Motor neuron (in vitro differentiated cells): ENCODE results near the gene DUOXA2. TPM values are rescaled to one million over a fixed set of nuclear protein-coding genes. Genes with fewer than 3 reads are reported as not detected.
"Not testable (repeated sequence)": the region's sequence is repeated elsewhere in the genome, so short reads cannot be mapped to it uniquely, and the experiment has no call there.

ENCODE experiments used
- ATAC-seq, 8 experiments: fragments of 200-7000 bp; cut with Tn5 transposase; replicated peaks in 6 of 8; 2 replicates each; pipeline ENCODE4 v1.8.0; 2021; ENCODE audit warnings: mild to moderate bottlenecking in 8 of 8, moderate library complexity in 8 of 8
- H3K27ac ChIP-seq, 2 donors: fragments of 250-450 bp; sonication (Bioruptor Pico); 2 replicates each; pipeline ENCODE4 v1.9.0; 2021; ENCODE audit warnings: antibody characterized with exemption in 2 of 2, mild to moderate bottlenecking in 2 of 2, moderate library complexity in 1 of 2
- H3K4me1 ChIP-seq, 2 donors: fragments of 250-450 bp; sonication (Bioruptor Pico); replicated peaks in 1 of 2; 2 replicates each; pipeline ENCODE4 v1.6.1; 2021; ENCODE audit warnings: antibody characterized with exemption in 2 of 2, mild to moderate bottlenecking in 2 of 2, moderate library complexity in 1 of 2
- H3K4me3 ChIP-seq, 5 donors: fragments of 250-450 bp; sonication (Bioruptor Pico); 2 replicates each; pipeline ENCODE4 v1.9.0; 2021; ENCODE audit warnings: antibody characterized with exemption in 5 of 5, mild to moderate bottlenecking in 5 of 5, moderate library complexity in 4 of 5
- WGBS, 10 experiments: fragments of 450-650 bp; shearing (Covaris generic); methylation state at CpG; one replicate each; pipeline ENCODE4 v1.0.0; 2022; 5-methylcytosine and 5-hydroxymethylcytosine counted together
- in situ Hi-C, 9 experiments: fragments of 400-800 bp; cut with MboI; loops; one replicate each; pipeline ENCODE4 v1.15.0; 2021; ENCODE audit warnings: low sequenced_read_pairs in 9 of 9, low pct_unique_long_range_greater_than_20kb in 2 of 9; ENCODE audit not compliant: unreplicated experiment in 9 of 9
- total RNA-seq, 8 experiments: library from RNA; unstranded; fragments of 300-600 nt; gene quantifications; 2 replicates each; pipeline versions ENCODE4 v1.2.3 to v1.2.4, GENCODE V29; 2022

Gene DUOXA2
- total RNA-seq, 8 experiments from 2014 or later: 0.05 to 0.85 (median 0.33) TPM; not detected in 4

GRCh38 chr15:45123397-45123796 lies 9.3 kb downstream of the DUOXA2 start:
- ATAC-seq: no peak
- H3K4me3 ChIP-seq: no peak overlapping the region
- no peaks in the 10 kb centered on the region for H3K4me1 ChIP-seq
- in situ Hi-C loops: no loop called here
- no peak overlapping the region for H3K27ac ChIP-seq

GRCh38 chr15:45126535-45127158 lies 12.5 kb downstream of the DUOXA2 start:
- no peak overlapping the region for H3K27ac ChIP-seq
- no peak overlapping the region for H3K4me3 ChIP-seq
- no peaks in the 10 kb centered on the region for H3K4me1 ChIP-seq
- 21 to 67% (median 37%) methylated on average over 1 to 2 of the region's 2 CpGs for WGBS, 10 experiments
- ATAC-seq: peak in 1 of 8 experiments; percentile 7
- in situ Hi-C loops: no loop called here

- in situ Hi-C loops: no loop called here
- Histone ChIP-seq H3K4me1 (no peaks in the 10 kb centered on the region), H3K4me3 (peak overlapping the region in 1 of 5 donors; percentile 6), H3K27ac (no peak overlapping the region)
- WGBS, 10 experiments: 0 to 26% (median 0%) methylated on average over 1 to 6 of the region's 47 CpGs; no CpG with 5 or more reads in 7 of the 10 experiments
- peak in 5 of 8 experiments; percentile 3 to 24 (median 6) for ATAC-seq
These were observed 15.0 kb downstream of the DUOXA2 start for GRCh38 chr15:45128971-45129639.

- Histone ChIP-seq H3K4me1 (no peaks in the 10 kb centered on the region), H3K27ac (no peak within 1 kb of the TSS), H3K4me3 (peak within 1 kb of the TSS in 1 of 5 donors; percentile 6)
- WGBS, 10 experiments: no CpG with 5 or more reads among the region's 46 CpGs
- in situ Hi-C loops: no loop called here
- peak; percentile 14 to 91 (median 72) for ATAC-seq
These were observed 15.6 kb downstream of the DUOXA2 start, which contains the start of the genes DUOX1 and DUOXA1 for GRCh38 chr15:45129651-45130129. TSS of gene DUOX1 (plus strand) at chr15:45129994. CDS start at chr15:45131967, 1,973 bp downstream. TSS of gene DUOXA1 (minus strand) at chr15:45129879. CDS start at chr15:45123014, 6,865 bp downstream.

GRCh38 chr15:45130291-45131000 lies 16.3 kb downstream of the DUOXA2 start:
- no peak for ATAC-seq
- WGBS, 10 experiments: 20 to 83% (median 80%) methylated on average over 1 to 3 of the region's 7 CpGs; no CpG with 5 or more reads in 3 of the 10 experiments
- peaks cover 0 to 4% of the 10 kb centered on the region in 2 donors for H3K4me1 ChIP-seq
- no peak overlapping the region for H3K4me3 ChIP-seq
- in situ Hi-C loops: no loop called here
- H3K27ac ChIP-seq: no peak overlapping the region

GRCh38 chr15:45131510-45131909 lies 17.4 kb downstream of the DUOXA2 start:
- Histone ChIP-seq H3K27ac (no peak overlapping the region), H3K4me1 (peaks cover 0 to 4% of the 10 kb centered on the region in 2 donors), H3K4me3 (no peak overlapping the region)
- ATAC-seq: no peak
- in situ Hi-C loops: no loop called here
- WGBS, 10 experiments: 63 to 86% (median 74%) methylated on average over 2 to 3 of the region's 3 CpGs; no CpG with 5 or more reads in 4 of the 10 experiments

GRCh38 chr15:45132844-45133560 lies 18.9 kb downstream of the DUOXA2 start:
- peaks cover 0 to 4% of the 10 kb centered on the region in 2 donors for H3K4me1 ChIP-seq
- WGBS, 10 experiments: 33 to 100% (median 80%) methylated on average over 1 to 3 of the region's 3 CpGs; no CpG with 5 or more reads in 5 of the 10 experiments
- in situ Hi-C loops: no loop called here
- no peak overlapping the region for H3K4me3 ChIP-seq
- ATAC-seq: peak in 2 of 8 experiments; percentile 47 to 48
- H3K27ac ChIP-seq: no peak overlapping the region

- 0 to 89% (median 43%) methylated on average over 1 to 4 of the region's 5 CpGs; no CpG with 5 or more reads in 4 of the 10 experiments for WGBS, 10 experiments
- in situ Hi-C loops: no loop called here
- no peak for ATAC-seq
- Histone ChIP-seq H3K4me3 (no peak overlapping the region), H3K27ac (no peak overlapping the region), H3K4me1 (peaks cover 0 to 4% of the 10 kb centered on the region in 2 donors)
These were observed 19.4 kb downstream of the DUOXA2 start for GRCh38 chr15:45133561-45133920.

- ATAC-seq: no peak
- Histone ChIP-seq H3K4me3 (no peak overlapping the region), H3K27ac (no peak overlapping the region), H3K4me1 (peaks cover 0 to 4% of the 10 kb centered on the region in 2 donors)
- WGBS, 10 experiments: 40 to 100% (median 81%) methylated on average over 1 to 5 of the region's 7 CpGs; no CpG with 5 or more reads in 3 of the 10 experiments
- in situ Hi-C loops: no loop called here
These were observed 19.9 kb downstream of the DUOXA2 start for GRCh38 chr15:45134046-45134445.

- in situ Hi-C loops: no loop called here
- H3K4me3 ChIP-seq: peak overlapping the region in 3 of 5 donors; percentile 2 to 26 (median 21)
- H3K4me1 ChIP-seq: peaks cover 0 to 4% of the 10 kb centered on the region in 2 donors
- peak in 6 of 8 experiments; percentile 67 to 86 (median 78) for ATAC-seq
- no peak overlapping the region for H3K27ac ChIP-seq
- 0 to 33% (median 19%) methylated on average over 1 to 7 of the region's 57 CpGs; no CpG with 5 or more reads in 5 of the 10 experiments for WGBS, 10 experiments
These were observed 20.8 kb downstream of the DUOXA2 start for GRCh38 chr15:45134682-45135604.

GRCh38 chr15:45135705-45136377 lies 21.7 kb downstream of the DUOXA2 start:
- H3K4me1 ChIP-seq, in situ Hi-C loops, H3K27ac ChIP-seq, H3K4me3 ChIP-seq: not testable (repeated sequence)
- ATAC-seq: peak in 3 of 8 experiments; percentile 16 to 36 (median 24)
- no CpG with 5 or more reads among the region's 37 CpGs for WGBS, 10 experiments
